Activated CD8-positive, alpha-beta T cell treated with anti-CD3 and anti-CD28 coated beads, Interleukin-2, amount 10 ng/mL, durations not matched to agents 7 days and 5 days (primary cell): ENCODE results near the gene PRIMA1. TPM values are rescaled to one million over a fixed set of nuclear protein-coding genes. Genes with fewer than 3 reads are reported as not detected.

Experiments used
- ATAC-seq: fragments of 150-1000 bp; cut with Tn5 transposase; one replicate; pipeline ENCODE4 v1.10.0; 2021; ENCODE audit warnings: moderate library complexity
- CTCF ChIA-PET: fragments of 350-600 bp; sonication (Branson Sonifier 250); formaldehyde crosslinking; loops from one replicate; lab custom pipeline; 2021; ENCODE audit warnings: antibody characterized with exemption; lab: Charles Lee
- POLR2A ChIA-PET: fragments of 350-600 bp; sonication (Branson Sonifier 250); formaldehyde crosslinking; loops from one replicate; lab custom pipeline; 2021; ENCODE audit warnings: antibody characterized with exemption; lab: Charles Lee
- DNase-seq: peaks from one replicate; pipeline ENCODE4 v3.0.0-alpha.2; 2020
- H3K27ac Mint-ChIP-seq: one replicate; pipeline ENCODE4 v1.8.0; 2021; ENCODE audit warnings: mild to moderate bottlenecking, mixed read lengths
- H3K27me3 Mint-ChIP-seq: one replicate; pipeline ENCODE4 v1.8.0; 2021; ENCODE audit warnings: low read depth, mixed read lengths
- H3K36me3 Mint-ChIP-seq: one replicate; pipeline ENCODE4 v1.8.0; 2021; ENCODE audit warnings: low read depth, mixed read lengths
- H3K4me1 Mint-ChIP-seq: one replicate; pipeline ENCODE4 v1.8.0; 2021; ENCODE audit warnings: low read depth, mixed read lengths
- H3K4me3 Mint-ChIP-seq: one replicate; pipeline ENCODE4 v1.8.0; 2021; ENCODE audit warnings: mild to moderate bottlenecking, mixed read lengths
- H3K9me3 Mint-ChIP-seq: one replicate; pipeline ENCODE4 v1.8.0; 2022; ENCODE audit warnings: mixed read lengths; ENCODE audit not compliant: insufficient read depth
- total RNA-seq, 2 experiments: library from RNA; stranded (reverse); gene quantifications; one replicate each; pipeline ENCODE4 v1.2.3, GENCODE V29; 2021

PRIMA1 gene
- total RNA-seq, 2 experiments from 2014 or later = not detected

DNA sequence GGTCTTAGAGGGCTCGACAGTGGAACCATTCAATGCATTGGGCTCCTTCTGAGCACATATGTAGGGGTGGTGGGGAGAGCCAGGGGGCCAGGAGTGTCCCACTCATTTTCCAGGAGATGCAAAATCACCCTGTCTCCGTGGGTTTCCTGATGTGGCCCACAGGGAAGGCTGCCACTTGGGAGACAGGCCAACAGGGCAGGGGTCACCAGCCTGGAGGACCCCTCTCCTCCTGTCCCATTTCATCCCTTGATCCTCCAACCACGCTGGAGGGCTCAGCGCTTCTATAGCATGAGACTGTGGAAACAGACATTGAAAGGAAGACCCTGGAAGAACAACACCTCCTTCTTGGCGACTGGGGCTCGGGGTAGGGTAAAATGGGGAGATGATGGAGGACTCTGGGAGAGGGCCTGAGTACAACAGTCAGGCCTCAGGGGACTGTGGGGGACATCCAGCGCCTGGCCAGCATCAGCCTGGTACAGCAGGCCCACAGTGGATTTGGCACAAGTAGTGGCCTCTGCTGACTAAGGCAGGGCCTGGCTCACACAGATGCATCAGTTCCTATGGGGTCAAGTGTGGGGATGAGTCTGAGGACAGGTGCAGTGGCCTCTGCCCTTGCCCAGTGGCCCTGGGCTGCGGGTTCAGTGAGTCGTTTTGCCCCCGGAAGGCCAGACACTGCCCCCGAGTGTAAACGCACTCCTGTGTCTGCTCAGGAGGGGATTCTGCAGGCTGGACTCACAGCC lies 68.0 kb downstream of the PRIMA1 start:
- ChIA-PET CTCF (no interaction called here), POLR2A (no interaction called here)
- no peaks in the 10 kb centered on the region for H3K4me1 Mint-ChIP-seq
- H3K27ac Mint-ChIP-seq = no peak overlapping the region
- H3K36me3 Mint-ChIP-seq = no peaks in the 10 kb centered on the region
- no peak overlapping the region for H3K4me3 Mint-ChIP-seq
- H3K9me3 Mint-ChIP-seq = no peaks in the 10 kb centered on the region
- H3K27me3 Mint-ChIP-seq = no peaks in the 10 kb centered on the region
- no peak for ATAC-seq
- no peak for DNase-seq

DNA sequence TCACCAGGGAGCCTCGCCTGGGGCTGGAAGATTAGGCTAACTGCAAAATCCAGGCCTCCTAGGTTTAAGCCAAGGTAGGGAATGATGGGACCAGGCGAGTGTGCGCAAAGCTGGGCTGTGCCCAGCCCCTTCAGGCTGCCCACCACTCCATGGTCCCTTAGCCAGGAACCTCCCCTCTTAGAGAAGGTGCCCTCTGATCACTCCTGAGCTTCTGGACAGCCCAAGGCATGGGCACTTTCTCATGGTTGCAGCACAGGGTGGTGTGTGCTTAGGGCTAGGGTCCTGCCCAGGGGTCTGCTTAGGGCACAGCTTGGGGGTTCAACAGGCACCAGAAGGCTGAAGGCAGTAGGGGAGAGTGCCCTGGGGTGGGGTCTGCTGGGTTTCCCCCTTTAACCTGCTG lies 69.0 kb downstream of the PRIMA1 start:
- ChIA-PET CTCF (no interaction called here), POLR2A (no interaction called here)
- H3K36me3 Mint-ChIP-seq = no peaks in the 10 kb centered on the region
- no peak for ATAC-seq
- H3K9me3 Mint-ChIP-seq = no peaks in the 10 kb centered on the region
- no peak overlapping the region for H3K4me3 Mint-ChIP-seq
- H3K4me1 Mint-ChIP-seq = no peaks in the 10 kb centered on the region
- no peak for DNase-seq
- H3K27me3 Mint-ChIP-seq = no peaks in the 10 kb centered on the region
- H3K27ac Mint-ChIP-seq = no peak overlapping the region

DNA sequence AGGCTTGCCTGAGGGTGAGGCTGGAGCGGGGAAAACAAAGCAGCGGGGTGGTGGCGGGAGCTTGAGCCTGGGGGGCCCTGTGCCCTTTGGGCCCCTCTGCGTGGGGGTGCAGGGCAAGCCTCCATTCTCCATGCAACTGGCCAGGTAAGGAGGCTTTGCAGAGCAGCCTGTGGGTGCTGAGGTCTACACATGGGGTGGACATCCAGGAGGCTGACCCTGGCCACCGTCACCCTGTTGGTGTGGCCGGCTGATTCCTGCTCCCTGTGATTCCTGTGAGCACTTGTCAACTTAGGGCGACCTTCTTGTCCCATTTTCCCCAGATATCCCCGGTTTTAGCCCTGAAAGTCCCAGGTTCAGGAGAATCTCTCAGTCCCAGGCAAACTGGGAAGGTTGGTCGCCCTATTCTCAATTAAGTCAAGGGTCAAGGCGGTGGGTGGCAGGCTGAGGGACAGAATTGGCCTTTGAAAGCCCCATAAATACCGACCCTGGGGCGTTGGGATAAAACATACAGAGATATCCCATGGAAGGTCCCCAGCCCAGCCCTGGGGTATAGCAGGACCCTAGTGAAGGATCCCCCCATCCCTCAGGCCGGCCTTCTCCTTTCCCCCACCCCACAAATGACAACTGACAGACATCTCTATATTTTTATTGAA lies 70.5 kb downstream of the PRIMA1 start:
- CTCF ChIA-PET = no interaction called here
- no peaks in the 10 kb centered on the region for H3K4me1 Mint-ChIP-seq
- DNase-seq (no peak), ATAC-seq (no peak)
- H3K27ac Mint-ChIP-seq = no peak overlapping the region
- H3K36me3 Mint-ChIP-seq = no peaks in the 10 kb centered on the region
- no peaks in the 10 kb centered on the region for H3K9me3 Mint-ChIP-seq
- POLR2A ChIA-PET = no interaction called here
- no peaks in the 10 kb centered on the region for H3K27me3 Mint-ChIP-seq
- H3K4me3 Mint-ChIP-seq = no peak overlapping the region

DNA sequence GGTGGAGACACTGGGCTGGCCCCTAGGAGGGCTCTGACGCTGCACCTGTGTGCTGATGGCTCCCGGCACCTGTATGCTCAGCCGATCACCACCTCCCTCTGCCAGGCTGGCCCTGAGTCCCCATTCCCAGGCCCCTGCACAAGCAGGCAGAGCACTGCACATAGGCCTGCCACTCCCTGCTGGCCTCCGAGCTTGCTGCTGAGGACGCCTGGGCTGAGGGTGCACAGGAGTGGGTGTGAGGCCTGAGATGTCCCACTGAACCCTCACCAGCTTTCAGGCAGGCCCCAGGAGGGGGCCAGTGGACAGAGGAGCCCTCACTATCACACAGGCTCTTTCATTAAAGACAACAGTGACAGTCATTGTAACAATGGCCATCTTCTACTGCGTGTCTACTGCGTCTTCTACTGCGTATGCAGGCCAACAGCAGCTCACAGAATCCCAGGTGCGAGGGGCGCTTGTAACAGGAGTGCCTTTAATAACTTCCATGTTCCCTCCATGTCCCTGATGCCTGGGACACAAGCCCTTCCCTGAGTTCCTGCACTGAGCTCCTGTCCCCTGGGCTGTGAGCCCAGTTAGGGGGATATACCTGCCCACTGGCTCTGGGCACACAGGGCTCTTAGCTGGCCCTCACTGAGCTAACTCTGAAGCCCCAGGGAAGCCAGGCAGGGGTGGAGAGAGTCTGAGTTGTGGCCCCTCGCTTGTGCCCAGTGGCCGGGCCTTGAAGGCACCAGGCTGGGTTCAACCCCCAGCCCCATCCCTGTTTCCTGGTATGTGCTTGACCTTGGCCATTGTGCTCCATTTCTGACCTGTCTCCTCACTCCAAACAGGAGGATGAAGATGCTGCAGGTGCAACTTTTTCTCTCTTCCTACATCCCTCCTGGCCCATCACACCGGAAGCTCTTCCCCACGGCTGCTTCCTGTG lies 71.3 kb downstream of the PRIMA1 start:
- Mint-ChIP-seq H3K27me3 (no peaks in the 10 kb centered on the region), H3K4me1 (no peaks in the 10 kb centered on the region), H3K27ac (no peak overlapping the region), H3K4me3 (no peak overlapping the region), H3K36me3 (no peaks in the 10 kb centered on the region), H3K9me3 (no peaks in the 10 kb centered on the region)
- ChIA-PET CTCF (no interaction called here), POLR2A (no interaction called here)
- ATAC-seq (no peak), DNase-seq (no peak)

DNA sequence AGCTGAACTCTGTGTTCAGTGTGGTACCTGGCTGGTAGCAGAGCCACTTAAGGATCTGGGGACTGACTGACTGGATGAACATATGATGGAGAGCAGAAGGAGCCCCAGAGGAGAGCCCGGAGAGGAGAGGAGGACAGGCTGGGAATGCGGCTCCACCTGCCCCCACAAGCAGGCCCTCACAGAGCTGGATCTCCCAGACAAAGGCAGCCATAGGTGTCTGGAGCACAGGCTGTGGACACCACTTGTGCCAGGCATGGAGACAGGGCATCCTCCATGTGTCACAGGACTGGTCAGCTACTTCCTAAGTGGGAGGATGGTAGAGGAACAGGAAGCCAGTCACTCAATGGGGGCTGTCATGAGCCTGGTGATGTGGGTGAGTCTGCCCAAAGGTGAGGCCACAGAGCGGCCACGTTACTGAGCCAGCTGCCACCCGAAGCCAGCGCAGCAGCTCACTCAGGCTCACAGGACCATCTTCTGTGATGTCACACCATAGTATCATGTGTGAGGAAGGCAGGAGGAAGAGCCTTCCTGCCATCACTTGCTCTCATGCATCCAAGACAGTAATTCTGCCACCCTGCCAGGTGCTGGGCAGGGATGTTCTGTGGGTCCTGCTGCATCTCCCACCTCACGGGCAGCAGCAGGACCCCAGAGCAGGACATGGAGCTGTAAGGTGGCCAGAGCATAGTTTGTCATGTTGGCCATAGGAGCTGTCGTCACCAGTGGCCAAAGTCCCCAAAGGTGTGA lies 72.1 kb downstream of the PRIMA1 start:
- H3K9me3 Mint-ChIP-seq = no peaks in the 10 kb centered on the region
- no peak overlapping the region for H3K27ac Mint-ChIP-seq
- POLR2A ChIA-PET = no interaction called here
- CTCF ChIA-PET = no interaction called here
- H3K4me1 Mint-ChIP-seq = no peaks in the 10 kb centered on the region
- H3K4me3 Mint-ChIP-seq = no peak overlapping the region
- ATAC-seq (no peak), DNase-seq (no peak)
- H3K36me3 Mint-ChIP-seq = no peaks in the 10 kb centered on the region
- H3K27me3 Mint-ChIP-seq = no peaks in the 10 kb centered on the region

DNA sequence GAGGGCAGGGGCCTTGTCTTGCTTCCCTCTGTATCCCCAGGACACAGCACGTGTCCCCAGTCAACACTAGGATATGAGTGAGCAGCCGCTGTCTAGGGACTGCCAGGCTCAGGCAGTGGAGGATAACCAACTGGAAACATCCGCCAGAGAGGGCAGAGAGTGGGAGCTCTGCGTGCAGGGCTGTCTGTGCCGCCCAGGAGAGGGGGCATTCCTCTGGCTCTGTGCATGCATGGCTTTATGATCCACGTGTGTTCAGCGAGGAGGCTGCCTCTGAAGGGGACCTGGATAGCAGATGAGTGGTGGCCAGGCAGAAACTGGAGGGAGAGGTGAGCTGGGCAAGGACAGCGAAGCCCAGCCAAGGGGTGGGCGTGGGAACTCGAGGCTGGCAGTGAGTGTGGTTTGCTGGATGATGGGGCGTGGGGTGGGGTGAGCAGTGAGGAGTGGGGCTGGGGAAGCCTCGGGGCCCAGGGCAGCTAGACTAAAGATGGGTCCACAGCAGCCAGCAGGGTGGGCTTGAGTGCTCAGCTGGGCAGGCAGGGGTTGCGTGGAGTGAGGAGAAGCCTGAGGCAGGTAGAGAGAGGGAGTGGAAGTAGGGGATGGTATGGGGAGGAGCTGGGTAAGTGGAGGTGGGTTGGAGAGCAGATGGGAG lies 72.9 kb downstream of the PRIMA1 start:
- ATAC-seq (no peak), DNase-seq (no peak)
- H3K9me3 Mint-ChIP-seq = no peaks in the 10 kb centered on the region
- H3K4me3 Mint-ChIP-seq = no peak overlapping the region
- no peak overlapping the region for H3K27ac Mint-ChIP-seq
- ChIA-PET POLR2A (no interaction called here), CTCF (no interaction called here)
- no peaks in the 10 kb centered on the region for H3K4me1 Mint-ChIP-seq
- no peaks in the 10 kb centered on the region for H3K36me3 Mint-ChIP-seq
- H3K27me3 Mint-ChIP-seq = no peaks in the 10 kb centered on the region

DNA sequence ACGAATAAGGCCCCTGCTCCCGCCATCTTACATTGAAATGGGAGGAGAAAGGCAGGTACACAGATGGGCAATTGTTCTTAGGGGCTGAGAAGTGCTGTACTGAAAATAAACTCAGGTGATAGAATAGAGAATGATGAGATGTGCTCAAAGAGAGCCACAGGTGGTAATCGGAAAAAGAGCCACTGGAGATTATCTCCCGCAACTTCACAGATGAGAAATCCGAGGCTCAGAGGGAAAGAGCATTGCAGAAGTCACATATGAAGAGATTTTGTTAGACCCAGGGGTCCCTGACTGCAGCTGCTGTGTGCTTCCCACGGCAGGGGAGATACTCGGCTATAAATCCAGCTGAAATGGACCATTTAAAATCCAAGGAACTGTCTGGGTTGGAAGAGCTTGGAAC lies 73.7 kb downstream of the PRIMA1 start:
- no peak for DNase-seq
- Mint-ChIP-seq H3K36me3 (no peaks in the 10 kb centered on the region), H3K4me3 (no peak overlapping the region), H3K4me1 (no peaks in the 10 kb centered on the region), H3K9me3 (no peaks in the 10 kb centered on the region), H3K27ac (no peak overlapping the region), H3K27me3 (no peaks in the 10 kb centered on the region)
- no peak for ATAC-seq
- CTCF ChIA-PET = no interaction called here
- POLR2A ChIA-PET = no interaction called here

DNA sequence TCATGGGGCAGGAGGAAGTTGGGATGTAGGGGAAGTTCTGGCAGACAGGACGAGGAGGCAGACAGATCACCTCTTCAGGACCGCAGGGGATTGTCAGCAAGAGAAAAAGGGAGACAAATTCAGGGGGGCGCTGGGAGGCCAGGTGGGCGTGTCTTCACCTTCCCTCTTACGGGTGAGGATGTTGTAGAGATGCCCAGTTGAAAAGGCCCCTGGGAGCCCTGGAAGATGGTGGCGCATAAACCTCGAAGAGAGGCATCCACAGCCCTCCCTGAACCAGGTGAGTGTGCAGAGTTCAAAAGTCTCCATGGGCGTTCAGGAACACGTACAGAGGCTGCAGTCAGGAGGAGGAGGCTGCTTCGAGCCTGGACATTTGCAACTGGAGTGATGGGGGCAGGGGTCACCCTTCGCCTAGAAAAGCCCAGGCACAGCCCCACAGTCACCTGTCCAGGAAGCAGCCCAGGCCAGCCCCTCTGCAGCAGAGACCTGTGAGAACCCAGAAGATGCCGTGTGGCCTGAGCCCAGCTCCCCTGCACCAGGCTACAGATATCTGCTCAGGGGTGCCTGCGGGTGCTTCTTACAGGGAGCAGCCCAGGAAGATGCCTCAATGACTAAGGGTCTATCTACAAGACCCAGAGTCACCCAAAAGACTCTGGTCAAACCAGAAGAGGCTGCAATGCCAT lies 74.4 kb downstream of the PRIMA1 start:
- Mint-ChIP-seq H3K36me3 (no peaks in the 10 kb centered on the region), H3K4me3 (no peak overlapping the region), H3K27me3 (no peaks in the 10 kb centered on the region), H3K4me1 (no peaks in the 10 kb centered on the region), H3K9me3 (no peaks in the 10 kb centered on the region), H3K27ac (no peak overlapping the region)
- POLR2A ChIA-PET = no interaction called here
- DNase-seq = no peak
- CTCF ChIA-PET = no interaction called here
- no peak for ATAC-seq

DNA sequence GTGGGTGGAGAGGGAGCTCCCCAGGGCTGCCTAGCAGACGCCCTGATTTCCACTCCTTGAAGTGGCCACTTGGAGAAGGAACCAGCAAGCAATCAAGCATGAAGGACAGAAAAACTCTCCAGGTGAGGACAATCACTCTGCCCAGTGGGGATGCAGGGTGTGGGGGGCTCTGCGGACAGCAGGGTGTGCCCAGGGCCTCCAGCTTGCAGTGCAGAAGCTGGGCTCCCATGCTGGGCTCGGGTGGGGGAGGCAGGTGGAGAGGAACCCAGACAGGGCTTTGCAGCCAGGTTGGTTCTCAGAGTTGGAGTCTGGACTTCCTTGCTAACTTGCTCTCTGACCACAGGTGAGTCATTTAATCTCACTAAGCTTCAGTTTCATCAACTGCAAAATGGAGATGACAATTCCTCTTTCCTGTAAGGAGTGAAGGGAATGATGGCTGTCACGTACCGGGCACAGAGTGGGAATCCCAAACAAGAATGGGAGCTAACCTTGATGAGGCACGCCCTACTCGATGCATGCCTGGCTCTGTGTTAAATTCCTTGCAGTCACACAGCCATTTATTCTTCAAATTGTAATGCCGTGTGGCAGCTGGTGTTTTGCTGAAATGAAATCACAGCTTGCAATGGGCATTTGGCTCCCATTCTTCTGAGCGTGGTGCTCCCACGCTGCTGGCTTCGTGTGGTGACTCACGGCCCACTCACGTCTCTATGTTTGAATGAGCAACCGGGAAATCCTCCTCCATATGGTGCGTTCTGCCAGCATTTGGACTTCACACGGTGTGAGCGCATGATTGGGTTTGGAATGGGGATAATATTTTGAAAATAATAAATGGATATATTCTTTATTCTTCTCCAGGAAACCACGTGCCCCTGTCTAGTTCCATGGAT lies 75.2 kb downstream of the PRIMA1 start:
- H3K36me3 Mint-ChIP-seq = no peaks in the 10 kb centered on the region
- POLR2A ChIA-PET = no interaction called here
- CTCF ChIA-PET = no interaction called here
- H3K4me1 Mint-ChIP-seq = no peaks in the 10 kb centered on the region
- H3K27ac Mint-ChIP-seq = no peak overlapping the region
- DNase-seq (no peak), ATAC-seq (no peak)
- H3K27me3 Mint-ChIP-seq = peaks cover 2% of the 10 kb centered on the region
- H3K4me3 Mint-ChIP-seq = no peak overlapping the region
- H3K9me3 Mint-ChIP-seq = no peaks in the 10 kb centered on the region

DNA sequence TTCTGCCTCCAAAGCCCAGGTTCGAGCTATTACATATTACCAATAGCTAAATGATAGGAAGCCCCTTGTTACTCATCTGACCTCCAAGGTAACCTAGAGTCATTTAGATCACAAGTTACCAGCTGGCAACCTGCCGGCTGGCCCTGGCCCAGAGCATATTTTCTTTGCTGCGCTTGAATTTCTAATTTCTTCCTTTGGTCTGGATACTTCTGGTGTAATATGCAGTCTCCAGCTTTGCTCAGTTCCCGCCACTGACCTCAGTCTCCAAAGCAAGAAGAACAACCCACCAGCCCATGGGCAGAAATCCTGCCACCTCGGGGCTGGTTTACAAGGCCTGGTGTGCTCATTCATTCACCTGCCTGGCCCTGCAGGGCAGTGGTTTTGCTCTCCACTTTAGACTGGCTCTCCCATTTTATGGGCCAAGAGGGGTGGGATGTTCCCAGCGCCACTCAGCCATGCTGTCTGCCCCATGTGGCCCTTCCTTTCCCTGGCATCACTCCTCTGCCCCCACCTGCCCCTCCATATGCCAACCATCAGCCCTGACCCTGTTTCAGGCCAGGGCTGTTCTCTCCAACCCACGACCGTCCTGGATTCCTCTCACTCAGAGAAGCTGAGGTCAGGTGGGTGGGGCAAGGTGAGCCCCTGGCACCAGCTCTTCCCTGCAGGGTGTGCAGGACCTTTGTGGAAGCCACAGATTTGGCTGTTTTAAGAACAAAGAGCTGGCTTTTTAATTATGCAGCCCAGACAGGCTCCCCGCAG lies 76.0 kb downstream of the PRIMA1 start:
- POLR2A ChIA-PET = no interaction called here
- peaks cover 4% of the 10 kb centered on the region for H3K27me3 Mint-ChIP-seq
- no peaks in the 10 kb centered on the region for H3K36me3 Mint-ChIP-seq
- H3K4me3 Mint-ChIP-seq = no peak overlapping the region
- H3K27ac Mint-ChIP-seq = no peak overlapping the region
- no peaks in the 10 kb centered on the region for H3K4me1 Mint-ChIP-seq
- CTCF ChIA-PET = no interaction called here
- no peak for ATAC-seq
- no peak for DNase-seq
- no peaks in the 10 kb centered on the region for H3K9me3 Mint-ChIP-seq
